Kidney glomerular epithelial cell (primary cell): ENCODE results near the gene PFKFB3.
"Not testable (repeated sequence)": the region's sequence is repeated elsewhere in the genome, so short reads cannot be mapped to it uniquely, and the experiment has no call there.

Source experiments
- DNase-seq: peaks from one replicate; lab custom pipeline; 2025; lab: John Stamatoyannopoulos, UW

Gene PFKFB3

GRCh38 chr10:6178581-6178980 lies 24.2 kb upstream of the PFKFB3 start:
- DNase-seq: no peak

- no peak for DNase-seq
Observed at GRCh38 chr10:6179078-6179477, 23.7 kb upstream of the PFKFB3 start.

GRCh38 chr10:6180480-6181110 lies 22.1 kb upstream of the PFKFB3 start:
- no peak for DNase-seq

GRCh38 chr10:6181249-6181648 lies 21.5 kb upstream of the PFKFB3 start:
- DNase-seq: no peak

GRCh38 chr10:6182454-6183098 lies 20.2 kb upstream of the PFKFB3 start:
- no peak for DNase-seq

GRCh38 chr10:6185039-6185716 lies 17.6 kb upstream of the PFKFB3 start:
- DNase-seq: no peak

GRCh38 chr10:6186894-6187256 lies 15.9 kb upstream of the PFKFB3 start:
- DNase-seq: no peak

GRCh38 chr10:6187278-6187677 lies 15.5 kb upstream of the PFKFB3 start:
- DNase-seq: no peak

GRCh38 chr10:6190033-6190432 lies 12.7 kb upstream of the PFKFB3 start:
- not testable (repeated sequence) for DNase-seq

- no peak for DNase-seq
Observed at GRCh38 chr10:6191147-6191546, 11.6 kb upstream of the PFKFB3 start.

- no peak for DNase-seq
Observed at GRCh38 chr10:6191569-6191968, 11.2 kb upstream of the PFKFB3 start.

GRCh38 chr10:6193342-6193741 lies 9.4 kb upstream of the PFKFB3 start:
- not testable (repeated sequence) for DNase-seq

GRCh38 chr10:6194311-6194710 lies 8.4 kb upstream of the PFKFB3 start:
- no peak for DNase-seq

GRCh38 chr10:6195376-6195775 lies 7.4 kb upstream of the PFKFB3 start:
- no peak for DNase-seq

GRCh38 chr10:6195846-6196245 lies 6.9 kb upstream of the PFKFB3 start:
- DNase-seq: no peak

- not testable (repeated sequence) for DNase-seq
Observed at GRCh38 chr10:6196524-6196923, 6.2 kb upstream of the PFKFB3 start.

- no peak for DNase-seq
Observed at GRCh38 chr10:6197321-6197720, 5.4 kb upstream of the PFKFB3 start.

- no peak for DNase-seq
Observed at GRCh38 chr10:6198171-6198570, 4.6 kb upstream of the PFKFB3 start.

- no peak for DNase-seq
Observed at GRCh38 chr10:6199131-6199733, 3.5 kb upstream of the PFKFB3 start.

GRCh38 chr10:6200440-6200733 lies 2.3 kb upstream of the PFKFB3 start:
- DNase-seq: no peak

GRCh38 chr10:6200734-6201515 lies 1.8 kb upstream of the PFKFB3 start:
- peak; percentile 13 for DNase-seq

GRCh38 chr10:6201516-6201975 lies 1.2 kb upstream of the PFKFB3 start:
- peak; percentile 72 for DNase-seq
